ENCODE measurements around the gene TNRC6C. TPM values are rescaled to one million over a fixed set of nuclear protein-coding genes. Genes with fewer than 3 reads are reported as not detected.

The TNRC6C gene
- total and polyA plus RNA-seq, 2 of the 13 experiments (the other 11 are each of a cell fraction or from before 2014, with no cell fraction given) = 0.66 to 4.9 TPM

DNA sequence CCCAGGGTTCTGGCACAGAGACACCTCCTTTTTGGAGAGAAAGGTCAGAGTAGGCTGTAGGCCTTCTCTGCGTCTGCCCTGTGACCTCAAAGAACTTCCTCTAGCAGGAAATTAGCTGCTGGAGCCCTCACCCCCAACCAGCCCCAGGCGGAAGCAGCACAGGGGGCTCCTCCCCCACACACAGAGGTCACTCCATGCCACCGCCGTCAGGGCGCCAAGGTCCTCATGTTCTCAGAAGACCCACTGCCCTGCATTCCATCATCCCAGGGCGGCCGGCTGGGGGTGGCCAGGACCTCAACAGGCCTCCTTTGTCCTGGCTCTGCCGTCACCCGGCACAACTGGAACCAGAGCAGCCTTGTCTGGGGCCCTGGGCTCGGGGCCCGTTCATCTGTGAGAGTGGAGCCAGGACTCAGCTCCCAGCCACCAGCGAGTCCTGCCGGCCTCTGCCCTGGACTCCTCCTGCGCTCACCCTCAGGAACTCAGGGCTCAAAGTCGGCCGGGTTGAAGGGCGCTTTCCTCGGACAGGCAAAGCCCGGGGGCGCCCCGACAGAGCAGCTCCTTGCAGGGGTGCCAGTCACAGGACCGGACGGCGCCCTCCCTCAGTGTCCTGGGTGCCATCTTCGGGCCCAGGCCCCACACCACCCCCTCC, 168.9 kb downstream of the TNRC6C start (continued):
- TF ChIP-seq NR2F1 (CRISPR knock-in tag; IDR thresholded peaks at IDR 0.05) (peak; percentile 59 to 75; a peak in 3 of 4 replicates), ZZZ3 (CRISPR knock-in tag; IDR thresholded peaks at IDR 0.05; ENCODE audit: borderline replicate concordance) (peak; percentile 59; the same call in 1 of the 2 replicates), ESRRA (CRISPR knock-in tag; IDR thresholded peaks at IDR 0.05; ENCODE audit: low read depth) (peak; percentile 39), RAD51 (IDR thresholded peaks at IDR 0.05; ENCODE audit: borderline replicate concordance) (no peak), ZNF558 (CRISPR knock-in tag; IDR thresholded peaks at IDR 0.05; ENCODE audit: borderline replicate concordance) (no peak; the same call in 1 of the 2 replicates), SP1 (IDR thresholded peaks at IDR 0.05) (no peak), SP1 (CRISPR knock-in tag; IDR thresholded peaks at IDR 0.05) (peak; percentile 45; the same call in 1 of the 2 replicates), NAIF1 (CRISPR knock-in tag; IDR thresholded peaks at IDR 0.05; ENCODE audit: borderline replicate concordance) (no peak), NFIB (CRISPR knock-in tag; IDR thresholded peaks at IDR 0.05; ENCODE audit: borderline replicate concordance) (no peak), SUZ12 (IDR thresholded peaks at IDR 0.05; ENCODE audit: low read depth, low read length) (no peak), TBL1XR1 (IDR thresholded peaks at IDR 0.05; ENCODE audit: borderline replicate concordance, low read length, partially characterized antibody) (no peak), MEIS2 (CRISPR knock-in tag; IDR thresholded peaks at IDR 0.05) (peak; percentile 78; the same call in 1 of the 2 replicates), TCF7 (IDR thresholded peaks at IDR 0.05; ENCODE audit: low read depth) (no peak; the same call in 1 of the 2 replicates), ZNF607 (CRISPR knock-in tag; IDR thresholded peaks at IDR 0.05; ENCODE audit: borderline replicate concordance) (peak; percentile 76), ELF1 (CRISPR knock-in tag; IDR thresholded peaks at IDR 0.05) (peak; percentile 77)
- TF ChIP-seq, protein P1, sequence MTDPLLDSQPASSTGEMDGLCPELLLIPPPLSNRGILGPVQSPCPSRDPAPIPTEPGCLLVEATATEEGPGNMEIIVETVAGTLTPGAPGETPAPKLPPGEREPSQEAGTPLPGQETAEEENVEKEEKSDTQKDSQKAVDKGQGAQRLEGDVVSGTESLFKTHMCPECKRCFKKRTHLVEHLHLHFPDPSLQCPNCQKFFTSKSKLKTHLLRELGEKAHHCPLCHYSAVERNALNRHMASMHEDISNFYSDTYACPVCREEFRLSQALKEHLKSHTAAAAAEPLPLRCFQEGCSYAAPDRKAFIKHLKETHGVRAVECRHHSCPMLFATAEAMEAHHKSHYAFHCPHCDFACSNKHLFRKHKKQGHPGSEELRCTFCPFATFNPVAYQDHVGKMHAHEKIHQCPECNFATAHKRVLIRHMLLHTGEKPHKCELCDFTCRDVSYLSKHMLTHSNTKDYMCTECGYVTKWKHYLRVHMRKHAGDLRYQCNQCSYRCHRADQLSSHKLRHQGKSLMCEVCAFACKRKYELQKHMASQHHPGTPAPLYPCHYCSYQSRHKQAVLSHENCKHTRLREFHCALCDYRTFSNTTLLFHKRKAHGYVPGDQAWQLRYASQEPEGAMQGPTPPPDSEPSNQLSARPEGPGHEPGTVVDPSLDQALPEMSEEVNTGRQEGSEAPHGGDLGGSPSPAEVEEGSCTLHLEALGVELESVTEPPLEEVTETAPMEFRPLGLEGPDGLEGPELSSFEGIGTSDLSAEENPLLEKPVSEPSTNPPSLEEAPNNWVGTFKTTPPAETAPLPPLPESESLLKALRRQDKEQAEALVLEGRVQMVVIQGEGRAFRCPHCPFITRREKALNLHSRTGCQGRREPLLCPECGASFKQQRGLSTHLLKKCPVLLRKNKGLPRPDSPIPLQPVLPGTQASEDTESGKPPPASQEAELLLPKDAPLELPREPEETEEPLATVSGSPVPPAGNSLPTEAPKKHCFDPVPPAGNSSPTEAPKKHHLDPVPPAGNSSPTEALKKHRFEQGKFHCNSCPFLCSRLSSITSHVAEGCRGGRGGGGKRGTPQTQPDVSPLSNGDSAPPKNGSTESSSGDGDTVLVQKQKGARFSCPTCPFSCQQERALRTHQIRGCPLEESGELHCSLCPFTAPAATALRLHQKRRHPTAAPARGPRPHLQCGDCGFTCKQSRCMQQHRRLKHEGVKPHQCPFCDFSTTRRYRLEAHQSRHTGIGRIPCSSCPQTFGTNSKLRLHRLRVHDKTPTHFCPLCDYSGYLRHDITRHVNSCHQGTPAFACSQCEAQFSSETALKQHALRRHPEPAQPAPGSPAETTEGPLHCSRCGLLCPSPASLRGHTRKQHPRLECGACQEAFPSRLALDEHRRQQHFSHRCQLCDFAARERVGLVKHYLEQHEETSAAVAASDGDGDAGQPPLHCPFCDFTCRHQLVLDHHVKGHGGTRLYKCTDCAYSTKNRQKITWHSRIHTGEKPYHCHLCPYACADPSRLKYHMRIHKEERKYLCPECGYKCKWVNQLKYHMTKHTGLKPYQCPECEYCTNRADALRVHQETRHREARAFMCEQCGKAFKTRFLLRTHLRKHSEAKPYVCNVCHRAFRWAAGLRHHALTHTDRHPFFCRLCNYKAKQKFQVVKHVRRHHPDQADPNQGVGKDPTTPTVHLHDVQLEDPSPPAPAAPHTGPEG (CRISPR knock-in tag; IDR thresholded peaks at IDR 0.05) = no peak
- TF ChIP-seq, protein P2, sequence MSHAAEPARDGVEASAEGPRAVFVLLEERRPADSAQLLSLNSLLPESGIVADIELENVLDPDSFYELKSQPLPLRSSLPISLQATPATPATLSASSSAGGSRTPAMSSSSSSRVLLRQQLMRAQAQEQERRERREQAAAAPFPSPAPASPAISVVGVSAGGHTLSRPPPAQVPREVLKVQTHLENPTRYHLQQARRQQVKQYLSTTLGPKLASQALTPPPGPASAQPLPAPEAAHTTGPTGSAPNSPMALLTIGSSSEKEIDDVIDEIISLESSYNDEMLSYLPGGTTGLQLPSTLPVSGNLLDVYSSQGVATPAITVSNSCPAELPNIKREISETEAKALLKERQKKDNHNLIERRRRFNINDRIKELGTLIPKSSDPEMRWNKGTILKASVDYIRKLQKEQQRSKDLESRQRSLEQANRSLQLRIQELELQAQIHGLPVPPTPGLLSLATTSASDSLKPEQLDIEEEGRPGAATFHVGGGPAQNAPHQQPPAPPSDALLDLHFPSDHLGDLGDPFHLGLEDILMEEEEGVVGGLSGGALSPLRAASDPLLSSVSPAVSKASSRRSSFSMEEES (CRISPR knock-in tag; IDR thresholded peaks at IDR 0.05) = peak; percentile 79
- TF ChIP-seq, protein P3, sequence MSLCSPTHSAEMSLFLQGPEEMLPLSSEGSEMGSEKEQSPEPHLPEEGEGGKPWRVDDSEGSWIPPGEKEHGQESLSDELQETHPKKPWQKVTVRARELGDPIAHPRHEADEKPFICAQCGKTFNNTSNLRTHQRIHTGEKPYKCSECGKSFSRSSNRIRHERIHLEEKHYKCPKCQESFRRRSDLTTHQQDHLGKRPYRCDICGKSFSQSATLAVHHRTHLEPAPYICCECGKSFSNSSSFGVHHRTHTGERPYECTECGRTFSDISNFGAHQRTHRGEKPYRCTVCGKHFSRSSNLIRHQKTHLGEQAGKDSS (CRISPR knock-in tag; IDR thresholded peaks at IDR 0.05; ENCODE audit: borderline replicate concordance, low read depth) = 0 out of 2 replicates have a peak, but pooled peaks have one; percentile 81
- TF ChIP-seq, protein P4, sequence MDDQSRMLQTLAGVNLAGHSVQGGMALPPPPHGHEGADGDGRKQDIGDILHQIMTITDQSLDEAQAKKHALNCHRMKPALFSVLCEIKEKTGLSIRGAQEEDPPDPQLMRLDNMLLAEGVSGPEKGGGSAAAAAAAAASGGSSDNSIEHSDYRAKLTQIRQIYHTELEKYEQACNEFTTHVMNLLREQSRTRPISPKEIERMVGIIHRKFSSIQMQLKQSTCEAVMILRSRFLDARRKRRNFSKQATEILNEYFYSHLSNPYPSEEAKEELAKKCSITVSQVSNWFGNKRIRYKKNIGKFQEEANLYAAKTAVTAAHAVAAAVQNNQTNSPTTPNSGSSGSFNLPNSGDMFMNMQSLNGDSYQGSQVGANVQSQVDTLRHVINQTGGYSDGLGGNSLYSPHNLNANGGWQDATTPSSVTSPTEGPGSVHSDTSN (CRISPR knock-in tag; IDR thresholded peaks at IDR 0.05; ENCODE audit: borderline replicate concordance) = no peak
